Epithelial cell of umbilical artery (primary cell): ENCODE results near the gene MITD1. TPM values are rescaled to one million over a fixed set of nuclear protein-coding genes. Genes with fewer than 3 reads are reported as not detected.

Experiments
- total RNA-seq: library from RNA; depleted of rRNA; stranded (reverse); fragments of >200 nt; gene quantifications from 2 replicates; pipeline ENCODE4 v1.2.3, GENCODE V29; 2014

MITD1 gene
- total RNA-seq, result 30.9 and 43.3 TPM in 2 replicates

DNA sequence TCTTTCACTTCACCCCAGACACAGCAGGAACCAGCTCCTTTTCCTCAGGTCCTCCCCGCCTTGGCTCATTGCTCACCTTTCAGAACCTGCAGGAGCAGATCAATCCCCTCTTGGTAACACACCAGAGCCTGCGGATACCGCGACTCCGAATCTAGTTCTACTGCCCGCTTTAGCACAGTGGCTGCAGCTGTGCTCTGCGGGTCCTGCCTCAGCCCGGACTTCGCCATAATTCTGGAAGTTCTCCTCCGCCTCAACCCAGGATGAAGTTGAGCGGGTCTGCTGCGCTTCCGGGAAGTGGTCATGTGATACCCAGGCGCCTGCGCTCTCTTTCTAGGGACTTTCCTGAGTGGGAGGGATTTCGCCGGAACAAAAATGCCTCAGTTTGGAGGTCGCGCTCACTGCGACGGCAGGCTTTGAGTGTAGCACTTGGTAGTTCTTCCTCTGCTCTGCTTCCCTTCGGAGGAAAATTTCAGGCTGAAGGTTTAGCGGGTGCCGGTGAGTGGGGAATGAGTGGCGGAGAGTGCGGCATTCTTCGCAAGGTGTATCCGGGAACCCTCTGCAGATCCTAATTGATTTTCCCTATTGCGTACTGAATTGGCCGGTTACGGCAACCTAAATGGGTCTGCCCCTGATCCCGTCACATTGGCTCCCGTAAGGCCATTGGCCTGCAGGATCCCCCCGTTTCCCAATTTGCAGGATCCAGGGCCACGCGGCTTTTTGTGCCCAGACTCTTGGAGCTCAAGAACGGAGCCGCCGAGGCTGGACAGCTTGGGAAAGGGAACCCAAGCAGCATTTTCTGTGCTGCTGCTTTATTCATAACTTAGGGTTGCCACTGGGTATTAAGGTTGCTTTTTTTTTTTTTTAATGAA lies at the start of gene MITD1, which contains the start of gene MRPL30:
Gene MITD1, minus strand, starts transcription at position 304 of the 869 bp plus-strand sequence. Its CDS starts 77 bp downstream, at position 227.
Gene MRPL30, plus strand, starts transcription at position 430 of the 869 bp plus-strand sequence. CDS start 5,020 bp downstream, outside the sequence.

DNA sequence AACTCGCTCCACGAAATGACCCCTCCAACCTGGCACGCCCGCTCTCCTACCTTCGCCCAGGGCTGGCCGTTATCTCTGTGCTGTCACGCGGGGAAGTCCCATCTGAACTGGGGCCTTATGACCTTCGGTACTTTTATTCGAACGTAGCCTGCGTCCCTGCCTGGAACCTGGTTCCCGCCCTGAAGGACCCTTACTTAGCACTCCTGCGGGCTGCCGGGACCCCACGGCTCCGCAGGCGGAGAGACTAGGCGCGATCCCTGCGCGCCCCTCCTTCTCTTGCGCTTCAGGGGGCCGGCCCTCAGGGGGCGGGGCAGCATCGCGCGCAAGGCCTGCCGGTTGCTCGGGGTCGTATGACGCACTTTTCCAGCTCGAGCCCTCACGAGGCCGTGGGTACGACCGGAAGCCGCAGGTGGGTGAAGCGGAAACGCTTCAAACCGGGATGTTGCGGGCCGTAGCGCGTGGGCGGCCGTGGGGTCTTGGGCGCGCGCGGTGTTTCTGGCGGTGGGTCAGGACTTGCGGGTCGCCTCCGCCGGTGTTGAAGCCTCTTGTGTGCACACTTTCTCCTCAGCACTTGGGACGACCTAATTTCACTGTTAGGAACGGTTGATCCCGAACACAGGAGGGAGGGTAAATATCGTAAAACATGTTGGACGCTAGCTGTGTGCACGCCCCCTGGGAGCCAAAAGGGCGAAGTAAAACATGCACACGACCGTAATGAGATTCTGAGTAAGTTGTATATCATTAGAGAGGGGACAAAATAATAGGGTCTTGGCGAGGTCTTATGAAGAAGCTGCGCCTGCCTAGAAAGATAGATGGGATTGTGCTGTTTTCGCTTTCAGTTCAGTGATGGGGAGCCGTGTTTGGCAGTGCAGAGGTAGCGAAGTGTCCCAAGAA lies 26.0 kb downstream of the MITD1 start, which contains the start of the genes LIPT1 and TSGA10:
Gene LIPT1, plus strand, starts transcription at position 325 of the 894 bp plus-strand sequence. CDS start 6,991 bp downstream, outside the sequence.
Gene TSGA10, minus strand, starts transcription at position 300 of the 894 bp plus-strand sequence. CDS start 45,503 bp downstream, outside the sequence.

DNA sequence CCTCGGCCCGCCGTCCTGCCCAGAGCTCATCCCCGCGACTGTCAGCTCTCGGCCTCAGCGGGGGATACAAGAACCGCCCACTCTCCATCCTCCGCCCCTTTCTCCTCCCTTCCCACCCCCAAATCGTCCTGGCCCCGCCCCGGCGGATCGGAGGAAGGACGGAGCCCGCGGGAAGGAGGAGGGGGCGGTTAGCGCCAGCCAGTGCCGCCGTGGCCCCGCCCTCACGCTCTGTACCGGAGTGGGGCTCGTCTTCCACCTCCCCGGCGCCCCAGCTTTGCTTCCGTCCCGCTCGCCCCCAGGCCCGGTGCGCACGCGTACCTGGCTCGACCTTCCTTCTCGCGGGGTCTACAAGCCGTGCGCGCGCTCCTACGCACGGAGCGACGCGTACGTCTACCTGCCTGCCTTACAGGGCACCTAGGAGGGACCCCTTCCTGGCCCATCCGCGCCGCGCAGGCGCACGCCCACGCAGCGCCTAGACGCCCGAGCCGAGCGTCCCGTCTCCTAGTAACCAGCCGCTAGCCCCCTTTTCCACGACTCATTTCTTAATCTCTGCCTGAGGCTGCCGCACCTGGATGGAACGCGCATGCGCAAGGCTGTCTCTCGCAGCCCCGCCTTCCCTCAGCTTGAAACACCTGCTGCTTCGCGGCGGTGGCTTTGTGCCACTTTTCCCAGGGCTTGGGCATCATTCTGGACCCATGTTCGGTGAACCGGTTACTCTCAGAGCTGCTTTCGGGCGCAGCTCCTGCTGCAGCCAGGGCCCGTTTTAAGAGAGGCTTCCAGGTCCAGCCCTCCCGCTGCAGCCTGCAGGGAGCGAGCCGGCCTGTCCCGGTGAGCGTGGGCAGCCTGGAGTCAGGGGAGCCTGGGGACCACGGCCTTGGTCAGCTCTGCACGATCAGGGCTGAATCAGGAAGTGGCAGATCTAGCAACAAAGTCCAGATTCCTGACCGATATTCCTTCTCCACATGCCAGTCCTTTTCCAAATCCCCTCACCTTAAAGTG lies 39.4 kb downstream of the MITD1 start, which contains the start of gene C2orf15:
Gene C2orf15, plus strand, starts transcription at position 598 of the 999 bp plus-strand sequence. CDS start 8,852 bp downstream, outside the sequence.

Other genes starting within 250 kb of the MITD1 start
- 4.2 and 7.3 TPM in 2 replicates for gene CRACDL, start 244.8 kb downstream of the MITD1 start, total RNA-seq
- not detected in 2 replicates for gene C2orf15, start 39.4 kb downstream of the MITD1 start, total RNA-seq
- 0.65 and 0.76 TPM in 2 replicates for gene TSGA10, start 26.1 kb downstream of the MITD1 start, total RNA-seq
- gene LIPT1, start 26.1 kb downstream of the MITD1 start, total RNA-seq, result 5.5 and 9.0 TPM in 2 replicates
- gene MRPL30, start 126 bp upstream of the MITD1 start, total RNA-seq, result 47.1 and 49.1 TPM in 2 replicates
- gene LYG2, start 74.6 kb upstream of the MITD1 start, total RNA-seq, result not detected in 2 replicates
- gene LYG1, start 120.1 kb upstream of the MITD1 start, total RNA-seq, result not detected in 2 replicates
- 131 and 132 TPM in 2 replicates for gene TXNDC9, start 155.3 kb upstream of the MITD1 start, total RNA-seq
- 13.5 and 23.7 TPM in 2 replicates for gene EIF5B, start 156.3 kb upstream of the MITD1 start, total RNA-seq